Neuronal stem cell (in vitro differentiated cells): ENCODE measurements around the gene P2RY8.
A peak's percentile ranks its signal among the peaks of the same experiment; 100 is the strongest.

ENCODE experiments used
- DNase-seq: peaks from one replicate; pipeline ENCODE4 v3.0.0-alpha.2; 2013; ENCODE audit warnings: low spot score
- H2AFZ ChIP-seq: one replicate; pipeline ENCODE4 v1.6.1; 2013; ENCODE audit warnings: mild to moderate bottlenecking, low read length, inconsistent platforms
- H2AK5ac ChIP-seq: 2 replicates; pipeline ENCODE4 v1.6.1; 2013; ENCODE audit warnings: low read depth, mild to moderate bottlenecking, inconsistent platforms, low read length, moderate library complexity, mixed read lengths
- H2BK120ac ChIP-seq: 2 replicates; pipeline ENCODE4 v1.6.1; 2013; ENCODE audit warnings: low read depth, mild to moderate bottlenecking, inconsistent platforms, low read length, moderate library complexity, mixed read lengths
- H2BK12ac ChIP-seq: one replicate; pipeline ENCODE4 v1.6.1; 2013; ENCODE audit warnings: low read length, inconsistent platforms
- H2BK15ac ChIP-seq: 2 replicates; pipeline ENCODE4 v1.6.1; 2013; ENCODE audit warnings: mild to moderate bottlenecking, low read length, inconsistent platforms, mixed read lengths
- H2BK5ac ChIP-seq: one replicate; pipeline ENCODE4 v1.6.1; 2013; ENCODE audit warnings: inconsistent platforms, mild to moderate bottlenecking, low read length, moderate library complexity
- H3K14ac ChIP-seq: one replicate; pipeline ENCODE4 v1.6.1; 2013; ENCODE audit warnings: low read length, inconsistent platforms
- H3K18ac ChIP-seq: 2 replicates; pipeline ENCODE4 v1.6.1; 2013; ENCODE audit warnings: low read length, inconsistent platforms
- H3K23ac ChIP-seq: 2 replicates; pipeline ENCODE4 v1.6.1; 2013; ENCODE audit warnings: low read depth, mild to moderate bottlenecking, mixed read lengths, low read length, inconsistent platforms; ENCODE audit not compliant: poor library complexity
- H3K27ac ChIP-seq: replicated peaks from 3 replicates; pipeline ENCODE4 v1.5.1; 2013; ENCODE audit warnings: low read length, inconsistent platforms
- H3K27me3 ChIP-seq, 3 experiments: 2 replicates each; pipeline ENCODE4 v1.6.1; 2013; ENCODE audit warnings: low read length in 3 of 3, mild to moderate bottlenecking in 2 of 3, inconsistent platforms in 1 of 3, low read depth in 1 of 3, mixed read lengths in 1 of 3, moderate library complexity in 1 of 3; ENCODE audit not compliant: control insufficient read depth in 3 of 3, insufficient read depth in 3 of 3
- H3K36me3 ChIP-seq, 2 donors: replicated peaks in 1 of 2; 2 replicates each; pipeline ENCODE4 v1.6.1; 2013; ENCODE audit warnings: low read length in 2 of 2; ENCODE audit not compliant: control insufficient read depth in 2 of 2, insufficient read depth in 2 of 2
- H3K4ac ChIP-seq: 2 replicates; pipeline ENCODE4 v1.6.1; 2013; ENCODE audit warnings: inconsistent platforms, mild to moderate bottlenecking, low read length, moderate library complexity
- H3K4me1 ChIP-seq, 2 donors: 1 replicate in 1 of 2; 2 replicates in 1 of 2; pipeline ENCODE4 v1.6.1; 2013; ENCODE audit warnings: low read length in 2 of 2, low read depth in 1 of 2; ENCODE audit not compliant: control insufficient read depth in 2 of 2, insufficient read depth in 1 of 2
- H3K4me2 ChIP-seq: one replicate; pipeline ENCODE4 v1.6.1; 2013; ENCODE audit warnings: mild to moderate bottlenecking, low read length, inconsistent platforms; ENCODE audit not compliant: insufficient read depth, poor library complexity, severe bottlenecking
- H3K4me3 ChIP-seq, 2 donors: 2 replicates each; pipeline ENCODE4 v1.5.1; 2013; ENCODE audit warnings: low read length in 2 of 2, mild to moderate bottlenecking in 2 of 2, inconsistent platforms in 1 of 2, moderate library complexity in 1 of 2
- H3K79me1 ChIP-seq: one replicate; pipeline ENCODE4 v1.6.1; 2013; ENCODE audit warnings: low read depth, mild to moderate bottlenecking, inconsistent platforms, low read length, moderate library complexity
- H3K9ac ChIP-seq: one replicate; pipeline ENCODE4 v1.6.1; 2013; ENCODE audit warnings: mild to moderate bottlenecking, low read depth, low read length, inconsistent platforms; ENCODE audit not compliant: poor library complexity
- H3K9me3 ChIP-seq, 2 donors: replicated peaks in 1 of 2; 2 replicates each; pipeline versions ENCODE3 to v1.6.1; 2013; ENCODE audit warnings: low read length in 2 of 2, mild to moderate bottlenecking in 2 of 2, inconsistent platforms in 1 of 2, low read depth in 1 of 2, mixed read lengths in 1 of 2, moderate library complexity in 1 of 2; ENCODE audit not compliant: control insufficient read depth in 2 of 2, insufficient read depth in 1 of 2
- H4K8ac ChIP-seq: one replicate; pipeline ENCODE4 v1.6.1; 2013; ENCODE audit warnings: low read depth, mild to moderate bottlenecking, inconsistent platforms, low read length, moderate library complexity
- H4K91ac ChIP-seq: one replicate; pipeline ENCODE4 v1.6.1; 2013; ENCODE audit warnings: low read length, low read depth, mild to moderate bottlenecking, inconsistent platforms; ENCODE audit not compliant: poor library complexity
- WGBS, 2 donors: extraction: QIAGEN DNeasy Blood & Tissue Kit; methylation state at CpG; one replicate each; pipeline ENCODE4 v1.1.7; 2013; ENCODE audit warnings: missing lambda C conversion rate in 2 of 2, mixed read lengths in 1 of 2; ENCODE audit not compliant: insufficient read length in 2 of 2, insufficient replicate concordance in 1 of 2; ENCODE audit errors: extremely low coverage in 2 of 2; 5-methylcytosine and 5-hydroxymethylcytosine counted together

P2RY8 gene

DNA sequence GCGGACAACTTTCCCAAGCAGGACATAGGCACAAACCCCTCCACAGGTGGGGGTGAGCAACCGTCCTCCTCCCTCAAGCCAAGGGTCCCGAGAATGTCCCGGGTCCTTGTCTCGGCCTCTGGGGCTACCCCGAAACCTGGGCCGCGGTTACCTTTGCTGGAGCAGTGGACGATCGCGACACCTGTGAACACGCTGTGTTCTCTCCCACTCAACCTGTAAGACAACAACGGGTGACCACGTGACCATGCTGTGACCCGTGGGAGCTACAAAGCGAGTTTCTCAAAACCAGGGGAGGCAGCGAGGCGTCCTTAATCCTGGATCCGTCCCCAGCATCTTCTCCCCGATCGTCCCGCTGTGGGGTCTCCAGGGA lies 102.1 kb downstream of the P2RY8 start:
- no peaks in the 10 kb centered on the region for H3K27me3 ChIP-seq
- H2BK12ac ChIP-seq: no peak overlapping the region
- no peak overlapping the region for H3K4ac ChIP-seq
- DNase-seq: no peak
- H3K79me1 ChIP-seq: peaks cover 9% of the 10 kb centered on the region
- peak overlapping the region in 1 of 2 donors; percentile 10 for H3K4me3 ChIP-seq
- no peak overlapping the region for H3K18ac ChIP-seq
- H4K91ac ChIP-seq: no peak overlapping the region
- no peak overlapping the region for H3K9ac ChIP-seq
- no peak overlapping the region for H2BK15ac ChIP-seq
- H4K8ac ChIP-seq: no peak overlapping the region
- H3K14ac ChIP-seq: no peak overlapping the region
- H2BK5ac ChIP-seq: no peak overlapping the region
- peaks cover 42 to 67% of the 10 kb centered on the region in 2 donors for H3K36me3 ChIP-seq
- no peak overlapping the region for H3K23ac ChIP-seq
- H2BK120ac ChIP-seq: no peak overlapping the region
- H2AK5ac ChIP-seq: no peak overlapping the region
- no peak overlapping the region for H3K27ac ChIP-seq
- peaks cover 8 to 29% of the 10 kb centered on the region in 2 donors for H3K9me3 ChIP-seq
- WGBS, 2 donors: no CpG with 5 or more reads among the region's 22 CpGs
- no peak overlapping the region for H3K4me2 ChIP-seq
- H3K4me1 ChIP-seq: no peaks in the 10 kb centered on the region
- H2AFZ ChIP-seq: no peak overlapping the region

DNA sequence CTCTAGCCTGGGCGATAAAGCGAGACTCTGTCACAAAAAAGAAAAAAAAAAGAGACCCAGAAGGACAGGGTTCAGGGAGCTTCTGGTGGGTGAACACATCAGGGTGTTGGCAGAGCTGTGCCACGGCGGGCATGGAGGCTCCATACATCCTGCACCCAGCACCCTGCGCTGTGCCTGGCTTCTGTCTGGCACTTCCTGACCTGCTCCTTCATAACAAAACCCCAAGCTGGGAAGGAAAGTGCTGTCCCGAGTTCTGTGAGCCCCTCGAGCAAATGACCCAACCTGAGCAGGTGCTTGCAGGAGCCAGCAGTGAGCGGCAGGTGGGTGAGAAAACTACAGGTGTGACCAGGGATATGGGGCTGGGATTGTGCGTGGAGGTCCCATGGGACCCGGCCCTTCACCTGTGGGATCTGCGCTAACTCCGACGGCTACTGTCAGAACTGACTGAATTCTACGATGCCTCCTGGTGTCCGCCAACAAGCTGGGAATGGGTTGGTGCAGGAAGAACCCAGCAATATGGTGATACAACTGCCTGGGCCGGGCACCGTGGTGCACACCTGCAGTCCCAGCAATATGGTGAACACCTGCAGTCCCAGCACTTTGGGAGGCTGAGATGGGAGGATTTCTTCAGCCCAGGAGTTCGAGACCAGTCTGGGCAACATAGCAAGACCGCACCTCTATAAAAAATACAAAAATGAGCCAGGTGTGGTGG lies 103.2 kb downstream of the P2RY8 start:
- Histone ChIP-seq H2BK5ac (no peak overlapping the region), H4K91ac (no peak overlapping the region), H3K4me3 (no peak overlapping the region), H2BK15ac (no peak overlapping the region), H3K4me2 (peak overlapping the region; percentile 11), H2BK12ac (no peak overlapping the region), H4K8ac (no peak overlapping the region), H3K27ac (no peak overlapping the region), H3K79me1 (peaks cover 7% of the 10 kb centered on the region), H2BK120ac (no peak overlapping the region), H3K36me3 (peaks cover 36 to 60% of the 10 kb centered on the region in 2 donors), H3K9ac (no peak overlapping the region), H3K9me3 (peaks cover 8 to 25% of the 10 kb centered on the region in 2 donors), H3K23ac (no peak overlapping the region), H3K4me1 (no peaks in the 10 kb centered on the region), H3K4ac (no peak overlapping the region), H3K14ac (peak overlapping the region; percentile 12), H3K27me3 (no peaks in the 10 kb centered on the region), H3K18ac (peak overlapping the region; percentile 52), H2AFZ (no peak overlapping the region), H2AK5ac (peak overlapping the region; percentile 68)
- WGBS, 2 donors: no CpG with 5 or more reads among the region's 19 CpGs
- no peak for DNase-seq

DNA sequence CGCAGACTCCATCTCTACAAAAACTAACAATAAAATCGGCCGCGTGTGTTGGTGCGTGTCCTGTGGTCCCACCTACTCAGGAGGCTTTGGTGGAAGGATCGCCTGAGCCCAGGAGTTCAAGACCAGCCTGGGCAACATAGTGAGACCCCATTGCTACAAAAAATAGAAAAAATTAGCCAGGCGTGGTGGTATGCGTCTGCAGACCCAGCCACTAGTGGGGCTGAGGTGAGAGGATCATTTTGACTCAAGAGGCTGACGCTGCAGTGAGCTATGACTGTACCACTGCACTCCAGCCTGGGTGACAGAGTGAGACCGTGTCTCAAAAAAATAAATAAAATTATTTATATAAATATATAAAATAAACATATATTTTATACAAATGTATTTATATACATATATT lies 106.5 kb downstream of the P2RY8 start:
- Histone ChIP-seq H3K36me3 (peaks cover 34 to 57% of the 10 kb centered on the region in 2 donors), H3K9ac (no peak overlapping the region)
- DNase-seq: no peak

DNA sequence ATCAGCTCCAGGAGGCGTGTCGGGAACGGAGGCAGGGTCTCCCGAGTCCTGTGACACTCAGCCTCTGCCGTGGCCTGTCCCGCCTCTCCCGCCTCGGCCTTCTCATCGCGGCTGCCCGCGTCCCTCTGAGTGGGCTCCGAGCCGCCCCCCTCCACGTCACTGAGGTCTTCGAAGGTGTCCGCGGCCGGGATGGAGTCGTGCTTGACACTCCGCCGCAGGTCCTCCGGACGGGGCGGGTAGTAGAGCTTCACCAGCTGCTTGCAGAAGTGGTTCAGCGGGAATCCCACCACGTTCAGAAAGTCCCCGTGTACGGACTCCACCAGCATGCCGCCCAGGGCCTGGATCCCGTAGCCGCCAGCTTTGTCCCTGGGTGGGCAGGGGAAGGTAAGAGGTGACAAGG lies 109.2 kb downstream of the P2RY8 start:
- Histone ChIP-seq H2BK5ac (no peak overlapping the region), H4K91ac (no peak overlapping the region), H3K4me1 (no peaks in the 10 kb centered on the region), H3K18ac (no peak overlapping the region), H4K8ac (no peak overlapping the region), H2BK12ac (no peak overlapping the region), H3K36me3 (peaks cover 38 to 64% of the 10 kb centered on the region in 2 donors), H3K27ac (no peak overlapping the region), H3K14ac (peak overlapping the region; percentile 21), H2BK15ac (no peak overlapping the region), H3K9ac (no peak overlapping the region), H3K23ac (peak overlapping the region; percentile 55), H2AFZ (no peak overlapping the region), H2AK5ac (no peak overlapping the region), H3K27me3 (peaks cover 0 to 2% (median 0%) of the 10 kb centered on the region in 3 experiments), H3K79me1 (peaks cover 2% of the 10 kb centered on the region), H3K9me3 (peaks cover 11 to 16% of the 10 kb centered on the region in 2 donors), H3K4me3 (no peak overlapping the region), H3K4ac (no peak overlapping the region), H2BK120ac (peak overlapping the region; percentile 36), H3K4me2 (no peak overlapping the region)
- no peak for DNase-seq
- WGBS, 2 donors: no CpG with 5 or more reads among the region's 32 CpGs

More for the DNA sequence above, 106.5 kb downstream of the P2RY8 start:
- WGBS, 2 donors: no CpG with 5 or more reads among the region's 10 CpGs
- Histone ChIP-seq H2BK5ac (no peak overlapping the region), H3K4me3 (no peak overlapping the region), H2BK12ac (no peak overlapping the region), H4K91ac (no peak overlapping the region), H2BK120ac (no peak overlapping the region), H3K23ac (no peak overlapping the region), H3K9me3 (peaks cover 3 to 10% of the 10 kb centered on the region in 2 donors), H3K4ac (no peak overlapping the region), H2BK15ac (no peak overlapping the region), H3K18ac (no peak overlapping the region), H3K27me3 (no peaks in the 10 kb centered on the region), H3K27ac (no peak overlapping the region), H3K4me1 (no peaks in the 10 kb centered on the region), H3K14ac (no peak overlapping the region), H3K4me2 (no peak overlapping the region), H3K79me1 (peaks cover 5% of the 10 kb centered on the region), H2AK5ac (no peak overlapping the region), H4K8ac (no peak overlapping the region), H2AFZ (no peak overlapping the region)
